Measurements from ENCODE around the gene SGMS1.
"Not testable (repeated sequence)": the region's sequence is repeated elsewhere in the genome, so short reads cannot be mapped to it uniquely, and the experiment has no call there.

Gene SGMS1

DNA sequence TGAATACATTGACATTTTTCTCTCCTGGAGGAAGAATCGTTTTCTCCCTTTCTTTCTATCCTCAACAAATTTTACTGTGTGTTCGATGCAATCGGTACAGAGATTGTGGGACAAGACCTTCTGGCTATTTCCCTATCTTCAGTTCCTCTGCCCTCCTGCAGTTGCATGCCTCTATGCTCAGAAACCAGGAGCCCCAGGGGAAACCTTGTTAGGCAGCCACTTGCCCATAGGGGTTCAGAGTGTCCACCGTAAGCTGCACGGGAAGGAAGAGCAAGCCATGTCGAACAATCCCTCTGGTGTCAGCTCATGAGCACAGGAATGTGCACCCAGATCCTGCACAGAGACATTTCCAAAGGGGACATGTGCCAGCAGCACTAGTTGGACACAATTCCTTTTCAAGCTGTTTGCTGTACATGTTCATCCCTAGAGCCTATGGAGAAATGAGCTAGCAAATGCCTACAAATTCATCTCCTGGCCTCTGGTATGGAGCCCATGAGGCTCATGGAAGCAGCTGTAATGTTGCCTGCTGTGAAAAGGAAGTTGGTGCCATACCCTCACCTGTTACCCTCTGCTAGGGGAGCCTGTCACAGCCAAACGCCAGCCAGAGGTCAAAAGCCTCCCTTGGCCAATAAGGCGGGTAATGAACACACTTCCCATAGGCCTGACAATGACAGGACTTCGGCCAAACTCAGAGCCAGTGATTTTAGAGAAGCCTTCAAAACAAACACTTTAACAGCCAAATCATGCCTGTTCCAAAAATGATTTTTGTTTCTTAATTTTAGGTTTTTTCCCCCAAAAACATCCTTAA lies 336.6 kb downstream of the SGMS1 start:
- DNase-seq, result no peak

DNA sequence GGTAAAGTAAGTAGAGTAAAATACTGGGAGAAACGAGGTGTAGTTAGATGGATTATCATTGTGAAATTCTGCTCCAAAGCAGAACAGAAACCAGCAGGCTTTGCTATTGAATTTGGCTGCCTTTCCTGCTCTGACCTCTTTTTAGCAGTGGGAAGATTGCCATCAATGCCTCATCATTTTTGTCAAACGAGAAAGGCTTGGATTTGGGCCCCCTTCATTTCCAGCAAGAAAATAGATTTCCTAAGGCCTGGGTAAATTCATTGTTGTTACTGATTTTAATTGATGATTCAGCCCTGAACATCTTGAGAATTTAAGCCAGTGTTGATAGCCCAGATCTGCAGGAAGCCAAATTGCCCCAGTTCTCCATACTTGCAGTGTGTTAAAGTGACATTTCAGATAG lies 337.2 kb downstream of the SGMS1 start:
- DNase-seq, result no peak

DNA sequence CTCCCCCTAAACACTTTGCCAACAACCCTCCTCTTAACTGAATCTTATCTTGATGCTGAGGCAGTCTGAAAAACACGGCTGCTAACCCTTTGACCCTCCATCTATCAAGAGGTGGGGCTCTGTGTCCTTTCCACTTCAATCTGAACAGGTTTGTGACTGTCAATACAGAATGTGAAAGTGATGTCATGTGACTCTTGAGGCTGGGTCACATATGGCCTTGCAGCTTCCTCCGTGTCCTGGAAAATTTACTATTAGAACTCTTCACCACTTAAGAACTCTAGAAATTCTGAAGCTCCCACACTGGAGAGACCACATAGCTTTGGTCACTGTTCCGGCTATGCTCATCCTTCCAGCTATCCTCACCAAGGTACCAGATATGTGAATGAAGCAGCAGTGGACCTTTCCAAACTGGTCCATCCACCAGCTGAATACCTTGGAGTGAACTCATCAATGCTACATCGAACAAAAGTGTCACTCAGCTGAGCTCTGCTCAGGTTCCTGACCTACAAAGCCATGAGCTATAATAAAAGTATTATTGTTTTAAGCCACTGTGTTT lies 341.7 kb downstream of the SGMS1 start:
- no peak for DNase-seq

DNA sequence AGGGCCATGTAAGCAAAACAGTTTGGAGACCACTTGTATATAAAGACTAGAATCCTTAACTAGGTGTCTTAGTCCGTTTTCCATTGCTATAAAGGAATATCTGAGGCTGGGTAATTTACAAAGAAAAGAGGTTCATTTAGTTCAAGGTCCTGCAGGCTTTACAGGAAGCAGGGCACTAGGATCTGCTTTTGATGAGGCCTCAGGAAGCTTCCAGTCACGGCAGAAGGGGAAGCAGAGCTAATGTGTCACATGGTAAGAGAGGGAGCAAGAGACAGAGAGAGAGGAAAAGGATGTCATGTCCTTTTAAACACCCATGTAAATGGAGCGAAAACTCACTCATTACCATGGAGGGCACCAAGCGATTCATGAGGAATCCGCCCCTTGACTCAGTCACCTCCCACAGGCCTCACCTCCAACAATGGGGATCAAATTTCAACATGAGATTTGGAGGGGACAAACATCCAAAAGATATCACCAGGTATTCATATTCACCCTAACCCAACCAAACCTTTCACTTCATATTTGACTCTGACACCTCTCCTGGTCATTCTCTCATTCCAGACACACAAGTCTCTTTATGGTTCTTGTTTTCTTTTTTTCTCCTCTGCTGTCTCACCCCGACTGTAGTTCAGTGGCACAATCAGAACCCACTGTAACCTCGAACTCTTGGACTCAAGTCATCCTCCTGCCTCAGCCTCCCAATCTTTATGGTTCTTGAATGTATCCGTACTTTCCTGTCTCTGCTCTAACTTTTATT lies 342.4 kb downstream of the SGMS1 start:
- no peak for DNase-seq

DNA sequence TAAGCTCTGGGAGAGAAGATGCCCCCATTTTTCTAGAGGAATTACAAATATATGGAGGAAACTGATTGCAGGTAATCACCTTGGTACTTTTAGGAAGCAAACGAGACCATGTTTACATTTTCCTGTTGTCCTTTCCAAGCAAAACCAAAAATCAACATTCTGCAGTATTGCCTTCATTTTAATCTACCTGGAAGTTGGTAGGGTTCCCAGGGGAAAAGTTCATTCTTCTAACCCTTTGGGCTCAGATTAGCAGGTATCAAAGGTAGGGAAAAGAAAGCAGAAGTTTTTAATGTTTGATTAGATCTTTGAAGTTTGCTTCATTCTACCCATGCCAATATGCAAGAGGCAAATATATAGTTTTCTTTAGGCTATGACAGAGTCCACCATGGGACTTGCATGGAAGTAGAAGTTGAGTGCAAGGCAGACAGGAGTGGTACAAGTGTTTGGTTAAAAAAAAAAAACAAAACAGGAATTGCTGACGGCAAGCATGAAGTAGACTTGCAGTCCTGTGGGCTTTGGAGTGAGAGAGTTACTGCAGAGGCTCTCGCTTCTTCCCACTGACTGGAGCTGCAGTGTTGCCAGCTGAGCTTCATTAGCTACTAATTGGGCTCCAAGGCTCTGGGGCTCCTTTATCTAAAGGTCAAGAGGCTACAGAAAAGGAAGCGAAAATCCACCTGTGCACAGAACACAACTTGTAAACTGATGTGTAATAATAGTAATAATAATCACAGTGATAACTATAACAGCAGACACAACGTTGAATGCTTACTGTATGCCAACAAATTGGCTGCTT lies 343.5 kb downstream of the SGMS1 start:
- DNase-seq, result no peak

DNA sequence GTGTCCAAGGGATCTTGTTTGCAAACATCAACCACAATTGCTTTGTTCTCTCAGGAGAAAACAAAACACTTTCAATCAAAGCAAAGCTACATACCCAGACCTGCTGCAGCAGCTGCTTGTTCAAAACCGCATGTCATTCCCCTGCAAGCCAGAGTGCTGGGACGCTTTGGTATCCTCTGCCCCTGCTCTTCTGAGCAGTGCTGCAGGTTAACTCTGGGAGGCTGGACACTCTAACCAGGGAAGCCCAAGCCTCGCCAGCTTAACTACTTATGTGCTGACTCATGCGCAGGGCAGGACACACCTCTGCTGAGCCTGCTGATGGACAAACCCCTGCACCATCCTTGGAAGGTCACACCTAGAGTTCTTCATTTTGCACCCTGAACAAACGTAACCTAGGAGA lies 344.3 kb downstream of the SGMS1 start:
- no peak for DNase-seq

DNA sequence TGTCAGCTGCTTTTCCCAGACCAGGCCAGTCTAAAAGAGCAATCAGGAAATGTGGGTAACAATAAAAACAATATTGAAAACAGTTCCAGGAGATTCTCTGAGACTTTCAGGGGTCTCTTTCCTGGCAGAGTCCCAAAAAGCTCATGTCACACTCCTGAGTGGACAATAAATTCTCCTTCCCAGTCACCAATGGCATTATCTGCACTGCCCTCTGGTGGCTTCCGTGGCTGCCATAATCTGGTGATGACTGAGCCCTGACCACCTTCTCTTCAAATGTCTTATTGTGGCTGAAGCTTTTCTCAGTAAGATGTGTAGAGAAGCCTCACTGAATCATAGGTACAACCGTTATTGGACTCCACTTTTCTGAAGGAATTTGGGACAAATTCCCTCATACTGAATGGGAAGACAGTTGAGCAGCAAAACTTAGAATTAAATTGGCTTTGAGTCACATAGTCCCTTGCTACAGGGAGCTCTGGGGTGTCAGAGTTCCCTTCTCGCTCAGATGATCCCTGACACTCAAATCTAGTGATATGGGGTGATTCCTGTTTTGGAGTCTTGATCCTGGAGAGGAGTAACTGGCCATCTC lies 348.0 kb downstream of the SGMS1 start:
- DNase-seq, result no peak

DNA sequence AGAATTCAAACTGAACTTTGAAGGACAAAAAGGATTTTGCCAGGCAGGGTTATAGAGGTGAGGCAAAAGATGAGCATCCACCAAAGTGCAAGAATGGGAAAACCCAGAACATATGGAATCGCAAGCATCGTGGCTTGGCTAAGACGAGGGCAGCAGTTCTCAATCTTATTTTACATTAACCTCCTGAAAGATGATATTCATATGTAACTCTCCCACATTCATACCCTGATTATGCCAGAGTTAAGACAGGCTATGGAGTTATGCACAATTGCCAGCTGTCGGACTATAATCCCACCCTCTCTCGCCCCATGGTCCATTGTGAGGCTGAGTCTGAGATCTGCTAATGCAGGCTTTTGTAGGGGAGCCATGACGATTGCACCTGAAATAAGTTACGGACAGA lies 351.2 kb downstream of the SGMS1 start:
- DNase-seq, result no peak

DNA sequence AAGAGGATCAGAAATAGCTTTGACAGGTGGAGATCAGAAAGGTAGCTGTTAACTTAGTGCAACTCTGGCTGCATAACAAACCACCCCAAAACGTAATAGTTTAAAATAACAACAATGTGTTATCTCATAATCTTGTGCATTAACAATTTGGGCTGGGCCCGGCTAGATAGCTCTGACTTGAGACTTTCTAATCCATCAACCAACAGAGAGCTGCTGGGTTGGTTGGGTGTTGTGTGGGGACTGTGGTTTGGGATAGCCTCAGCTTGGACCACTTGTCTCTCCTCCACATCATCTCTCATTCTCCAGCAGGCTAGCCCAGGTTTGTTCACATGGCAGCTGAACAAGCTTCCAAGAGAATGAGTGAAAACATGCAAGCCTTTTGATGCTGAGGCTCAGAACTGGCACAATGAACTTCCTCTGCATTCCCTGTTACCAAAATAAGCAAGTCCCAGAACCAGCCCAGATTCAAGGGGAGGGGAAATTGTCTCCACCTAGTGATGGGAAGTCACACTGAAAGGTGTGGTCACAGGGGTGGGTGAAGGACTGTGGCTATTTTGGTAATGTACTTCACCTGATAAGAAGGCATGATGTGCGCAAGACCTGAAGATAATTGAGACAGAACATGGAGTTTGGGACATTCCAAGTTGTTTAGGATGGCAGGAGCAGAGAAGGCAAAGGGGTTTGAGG lies 352.0 kb downstream of the SGMS1 start:
- no peak for DNase-seq

DNA sequence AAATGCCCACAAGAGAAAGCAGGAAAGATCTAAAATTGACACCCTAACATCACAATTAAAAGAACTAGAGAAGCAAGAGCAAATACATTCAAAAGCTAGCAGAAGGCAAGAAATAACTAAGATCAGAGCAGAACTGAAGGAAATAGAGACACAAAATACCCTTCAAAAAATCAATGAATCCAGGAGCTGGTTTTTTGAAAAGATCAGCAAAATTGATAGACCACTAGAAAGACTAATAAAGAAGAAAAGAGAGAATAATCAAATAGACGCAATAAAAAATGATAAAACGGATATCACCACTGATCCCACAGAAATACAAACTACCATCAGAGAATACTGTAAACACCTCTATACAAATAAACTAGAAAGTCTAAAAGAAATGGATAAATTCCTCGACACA lies 355.9 kb downstream of the SGMS1 start:
- DNase-seq, result not testable (repeated sequence)

DNA sequence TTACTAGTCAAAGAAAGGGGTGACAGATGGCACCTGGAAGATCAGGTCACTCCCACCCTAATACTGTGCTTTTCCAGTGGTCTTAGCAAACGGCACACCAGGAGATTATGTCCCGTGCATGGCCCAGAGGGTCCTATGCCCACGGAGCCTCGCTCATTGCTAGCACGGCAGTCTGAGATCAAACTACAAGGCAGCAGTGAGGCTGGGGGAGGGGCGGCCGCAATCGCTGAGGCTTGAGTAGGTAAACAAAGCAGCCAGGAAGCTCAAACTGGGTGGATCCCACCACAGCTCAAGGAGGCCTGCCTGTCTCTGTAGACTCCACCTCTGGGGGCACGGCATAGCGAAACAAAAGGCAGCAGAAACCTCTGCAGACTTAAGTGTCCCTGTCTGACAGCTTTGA lies 361.1 kb downstream of the SGMS1 start:
- not testable (repeated sequence) for DNase-seq

DNA sequence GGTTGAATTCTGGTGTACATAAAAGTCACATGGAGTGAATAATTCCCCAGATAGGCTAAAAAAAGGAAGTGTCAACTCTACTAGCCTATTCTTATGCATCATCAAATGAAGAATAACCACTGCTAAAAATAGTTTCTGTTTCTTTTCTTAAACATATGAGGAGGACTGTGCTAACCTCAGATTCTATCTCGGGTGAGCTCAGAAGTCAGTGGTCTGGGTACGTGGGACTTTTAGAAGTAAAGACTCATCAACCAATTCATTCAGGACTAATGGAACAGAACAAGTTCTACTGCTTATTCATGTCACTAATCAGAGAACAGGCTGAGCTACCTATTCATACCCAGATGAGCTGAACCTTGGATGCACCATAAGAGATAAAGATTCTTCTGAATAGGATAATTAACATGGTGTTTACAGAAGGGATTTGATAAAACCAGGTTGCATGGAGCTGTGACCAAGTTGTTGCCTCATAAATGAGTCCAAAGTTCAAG lies 362.9 kb downstream of the SGMS1 start:
- DNase-seq, result no peak

Measured in right forelimb (tissue), 1 donor.